Ascending aorta (tissue), 2 donors: Measurements from ENCODE around the gene COL9A1. TPM values are rescaled to one million over a fixed set of nuclear protein-coding genes. Genes with fewer than 3 reads are reported as not detected.

ENCODE experiments used
- DNase-seq, 2 donors: peaks; one replicate each; pipeline ENCODE4 v3.0.0-alpha.2; 2019; ENCODE audit warnings: low spot score in 2 of 2
- H3K27ac ChIP-seq, 2 donors: fragments of 200-600 bp; sonication (generic); one replicate each; pipeline ENCODE4 v1.5.1; 2016 to 2017; ENCODE audit warnings: mild to moderate bottlenecking in 1 of 2
- H3K27me3 ChIP-seq: fragments of 200-600 bp; sonication (generic); one replicate; pipeline ENCODE4 v1.5.1; 2017
- H3K36me3 ChIP-seq, 2 donors: fragments of 200-600 bp; sonication (generic); one replicate each; pipeline ENCODE4 v1.5.1; 2016
- H3K4me1 ChIP-seq, 2 donors: fragments of 200-600 bp; sonication (generic); one replicate each; pipeline ENCODE4 v1.5.1; 2016 to 2017; ENCODE audit warnings: mild to moderate bottlenecking in 1 of 2
- H3K4me3 ChIP-seq, 2 donors: fragments of 200-600 bp; sonication (generic); one replicate each; pipeline ENCODE4 v1.5.1; 2016 to 2017; ENCODE audit warnings: mild to moderate bottlenecking in 1 of 2
- H3K9me3 ChIP-seq, 2 donors: fragments of 200-600 bp; sonication (generic); one replicate each; pipeline ENCODE4 v1.5.1; 2016
- intact Hi-C: fragments of 100-400 bp; cut with DNase I; formaldehyde crosslinking; loops from one replicate; pipeline ENCODE4 v1.15.1; 2023
- total RNA-seq: library from RNA; depleted of rRNA; stranded (reverse); fragments of >200 nt; gene quantifications from one replicate; pipeline ENCODE4 v1.1.0, GENCODE V29; 2016
- TF ChIP-seq, protein P1 (sequence below), 3 experiments: fragments of 200-600 bp in 2 of 3; fragments of 450-650 bp in 1 of 3; sonication (generic) in 2 of 3; IDR thresholded peaks; one replicate each; pipeline ENCODE4 v1.5.1; 2016 to 2019; ENCODE audit warnings: antibody characterized with exemption in 3 of 3, mild to moderate bottlenecking in 1 of 3, moderate library complexity in 1 of 3

Gene COL9A1
- total RNA-seq, 1 donor from 2014 or later, result 0.21 TPM

GRCh38 chr6:70304616-70305015 is 1.7 kb upstream of the COL9A1 start:
- intact Hi-C loops, result no loop called here
- DNase-seq, result no peak
- Histone ChIP-seq H3K9me3 (no peaks in the 10 kb centered on the region), H3K4me1 (no peaks in the 10 kb centered on the region), H3K36me3 (no peaks in the 10 kb centered on the region), H3K27me3 (no peaks in the 10 kb centered on the region), H3K27ac (no peak overlapping the region), H3K4me3 (no peak overlapping the region)
- TF ChIP-seq, protein P1, sequence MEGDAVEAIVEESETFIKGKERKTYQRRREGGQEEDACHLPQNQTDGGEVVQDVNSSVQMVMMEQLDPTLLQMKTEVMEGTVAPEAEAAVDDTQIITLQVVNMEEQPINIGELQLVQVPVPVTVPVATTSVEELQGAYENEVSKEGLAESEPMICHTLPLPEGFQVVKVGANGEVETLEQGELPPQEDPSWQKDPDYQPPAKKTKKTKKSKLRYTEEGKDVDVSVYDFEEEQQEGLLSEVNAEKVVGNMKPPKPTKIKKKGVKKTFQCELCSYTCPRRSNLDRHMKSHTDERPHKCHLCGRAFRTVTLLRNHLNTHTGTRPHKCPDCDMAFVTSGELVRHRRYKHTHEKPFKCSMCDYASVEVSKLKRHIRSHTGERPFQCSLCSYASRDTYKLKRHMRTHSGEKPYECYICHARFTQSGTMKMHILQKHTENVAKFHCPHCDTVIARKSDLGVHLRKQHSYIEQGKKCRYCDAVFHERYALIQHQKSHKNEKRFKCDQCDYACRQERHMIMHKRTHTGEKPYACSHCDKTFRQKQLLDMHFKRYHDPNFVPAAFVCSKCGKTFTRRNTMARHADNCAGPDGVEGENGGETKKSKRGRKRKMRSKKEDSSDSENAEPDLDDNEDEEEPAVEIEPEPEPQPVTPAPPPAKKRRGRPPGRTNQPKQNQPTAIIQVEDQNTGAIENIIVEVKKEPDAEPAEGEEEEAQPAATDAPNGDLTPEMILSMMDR (IDR thresholded peaks at IDR 0.05), result no peak

GRCh38 chr6:70299456-70299855 is 3.4 kb downstream of the COL9A1 start:
- Histone ChIP-seq H3K9me3 (no peaks in the 10 kb centered on the region), H3K4me3 (no peak overlapping the region), H3K4me1 (no peaks in the 10 kb centered on the region), H3K27ac (no peak overlapping the region), H3K27me3 (no peaks in the 10 kb centered on the region), H3K36me3 (no peaks in the 10 kb centered on the region)
- DNase-seq, result no peak
- intact Hi-C loops, result no loop called here
- TF ChIP-seq, protein P1 (IDR thresholded peaks at IDR 0.05), result no peak

DNA sequence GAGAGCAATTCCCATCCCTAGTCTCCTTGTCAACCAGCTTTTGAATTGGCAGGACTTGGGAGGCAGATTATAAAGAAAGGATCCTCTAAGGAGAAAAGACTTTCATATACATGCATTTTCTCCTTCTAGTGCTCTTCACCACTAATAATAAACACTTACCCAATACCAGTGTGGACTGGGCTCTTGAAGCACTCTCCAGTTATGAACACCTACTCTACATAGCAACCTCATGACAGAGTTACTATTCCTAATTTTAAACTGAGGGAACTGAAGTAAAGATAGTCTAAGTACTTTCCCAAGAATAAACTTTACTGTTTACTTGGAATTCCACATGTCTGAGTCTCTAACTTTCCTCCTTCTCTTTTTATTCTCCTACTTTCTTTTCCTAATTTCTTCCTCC is 4.8 kb downstream of the COL9A1 start:
- Histone ChIP-seq H3K4me1 (no peaks in the 10 kb centered on the region), H3K27me3 (no peaks in the 10 kb centered on the region), H3K36me3 (no peaks in the 10 kb centered on the region), H3K9me3 (no peaks in the 10 kb centered on the region), H3K27ac (no peak overlapping the region), H3K4me3 (no peak overlapping the region)
- no peak for DNase-seq
- TF ChIP-seq, protein P1 (IDR thresholded peaks at IDR 0.05), result no peak
- intact Hi-C loops, result no loop called here

DNA sequence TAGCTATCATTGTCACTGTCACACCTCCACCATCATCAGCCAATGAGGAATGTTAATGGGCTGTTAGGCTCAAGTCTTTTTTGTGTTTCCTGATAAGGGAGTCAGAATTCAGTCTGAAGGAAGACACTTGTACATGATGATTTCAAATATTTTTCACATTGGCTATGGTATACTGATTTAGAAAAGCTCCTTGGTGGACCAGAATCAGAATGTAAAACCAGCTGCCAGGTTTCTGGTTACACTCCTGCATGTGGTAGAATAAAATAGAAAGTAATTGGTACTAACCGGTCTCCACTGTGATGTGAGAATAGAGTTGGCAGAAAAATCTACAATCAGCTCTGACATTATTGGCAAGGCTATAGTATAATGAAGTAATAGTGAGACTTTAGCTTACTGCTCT is 10.7 kb downstream of the COL9A1 start:
- Histone ChIP-seq H3K36me3 (no peaks in the 10 kb centered on the region), H3K4me1 (no peaks in the 10 kb centered on the region), H3K27me3 (no peaks in the 10 kb centered on the region), H3K27ac (no peak overlapping the region), H3K9me3 (no peaks in the 10 kb centered on the region), H3K4me3 (no peak overlapping the region)
- no peak for DNase-seq
- TF ChIP-seq, protein P1 (IDR thresholded peaks at IDR 0.05), result no peak
- intact Hi-C loops, result no loop called here

DNA sequence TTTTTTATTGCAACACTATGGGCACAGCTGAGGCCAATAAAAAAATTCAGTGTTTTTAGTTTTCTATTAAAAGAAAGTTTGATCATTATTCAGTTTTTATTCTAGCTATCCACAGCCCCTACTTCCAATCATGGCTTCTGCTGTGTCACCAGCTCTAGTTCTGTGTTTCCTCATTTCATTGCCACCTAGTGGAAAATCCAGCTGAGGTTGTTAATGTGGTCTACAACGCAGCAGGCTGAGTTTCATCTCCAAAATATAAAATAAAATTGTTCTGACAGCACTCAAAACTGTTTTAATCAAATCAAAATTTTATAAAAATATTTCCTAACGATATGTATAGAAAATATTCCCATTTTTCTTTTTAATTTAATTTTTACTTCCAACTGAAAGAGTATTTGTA is 13.6 kb downstream of the COL9A1 start:
- H3K4me3 ChIP-seq, result no peak overlapping the region
- intact Hi-C loops, result no loop called here
- DNase-seq, result no peak
- no peaks in the 10 kb centered on the region for H3K36me3 ChIP-seq
- TF ChIP-seq, protein P1 (IDR thresholded peaks at IDR 0.05), result no peak
- no peaks in the 10 kb centered on the region for H3K27me3 ChIP-seq
- no peaks in the 10 kb centered on the region for H3K9me3 ChIP-seq
- no peak overlapping the region for H3K27ac ChIP-seq
- no peaks in the 10 kb centered on the region for H3K4me1 ChIP-seq

DNA sequence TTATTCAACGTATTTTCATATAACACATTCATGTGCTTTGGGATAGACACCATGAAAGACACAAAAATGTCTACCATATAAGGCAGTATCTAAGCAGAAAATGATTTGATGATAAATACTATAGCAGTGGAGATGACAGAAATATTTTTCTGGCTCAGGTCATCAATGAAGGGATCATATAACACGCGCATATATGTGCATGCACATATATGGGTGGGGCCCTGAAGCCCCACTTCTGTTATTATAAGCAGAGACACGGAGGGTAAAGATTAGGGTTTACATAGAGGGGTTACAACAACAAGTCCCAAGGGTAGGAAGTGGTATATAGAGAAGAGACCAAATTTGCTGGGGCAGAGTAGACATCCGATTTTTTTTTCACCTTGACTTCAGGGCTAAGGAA is 16.0 kb downstream of the COL9A1 start:
- TF ChIP-seq, protein P1 (IDR thresholded peaks at IDR 0.05), result no peak
- Histone ChIP-seq H3K36me3 (no peaks in the 10 kb centered on the region), H3K4me3 (no peak overlapping the region), H3K27ac (no peak overlapping the region), H3K27me3 (no peaks in the 10 kb centered on the region), H3K4me1 (no peaks in the 10 kb centered on the region), H3K9me3 (no peaks in the 10 kb centered on the region)
- intact Hi-C loops, result no loop called here
- DNase-seq, result no peak
